SH-SY5Y (cell line): ENCODE results near the gene NET1.

Experiments used
- GATA2 ChIP-seq: IDR thresholded peaks from 2 replicates; pipeline ENCODE4 v1.6.1; 2011; ENCODE audit warnings: mild to moderate bottlenecking, low read depth, low read length
- GATA3 ChIP-seq: IDR thresholded peaks from 2 replicates; pipeline ENCODE4 v1.6.1; 2011; ENCODE audit warnings: low read depth, mild to moderate bottlenecking, low read length, moderate library complexity

- TF ChIP-seq GATA2 (no peak), GATA3 (no peak)
Measured at GRCh38 chr10:5364374-5364773, 48.0 kb upstream of the NET1 start.
